Measurements from ENCODE around the gene MCM3. TPM values are rescaled to one million over a fixed set of nuclear protein-coding genes. Genes with fewer than 3 reads are reported as not detected.

Gene MCM3
- total RNA-seq, 1 donor from 2014 or later, result 71.4 TPM

DNA sequence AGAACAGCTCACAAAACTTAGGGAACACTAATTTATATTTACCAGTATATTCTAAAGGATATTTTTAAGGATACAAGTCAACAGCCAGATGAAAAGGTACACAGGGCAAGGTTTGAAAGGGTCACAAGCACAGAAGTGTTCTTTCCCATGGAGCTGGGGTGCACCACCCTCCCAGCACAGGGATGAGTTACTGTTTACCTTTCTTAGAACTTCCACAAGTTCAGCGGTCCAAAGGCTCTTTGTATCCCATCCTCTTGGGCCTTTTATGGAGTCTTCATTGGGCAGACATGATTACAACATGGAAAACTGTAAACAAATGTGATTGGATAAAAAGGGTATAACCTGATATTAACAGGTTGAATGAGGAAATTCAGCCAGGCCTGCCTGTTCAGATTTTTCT lies 39.1 kb downstream of the MCM3 start:
- H3K9me3 Mint-ChIP-seq, result no peaks in the 10 kb centered on the region
- no peak overlapping the region for H3K27ac Mint-ChIP-seq
- H3K27me3 Mint-ChIP-seq (ENCODE audit: low read depth), result peaks cover 21% of the 10 kb centered on the region
- no peaks in the 10 kb centered on the region for H3K36me3 Mint-ChIP-seq
- TF ChIP-seq, protein P1, sequence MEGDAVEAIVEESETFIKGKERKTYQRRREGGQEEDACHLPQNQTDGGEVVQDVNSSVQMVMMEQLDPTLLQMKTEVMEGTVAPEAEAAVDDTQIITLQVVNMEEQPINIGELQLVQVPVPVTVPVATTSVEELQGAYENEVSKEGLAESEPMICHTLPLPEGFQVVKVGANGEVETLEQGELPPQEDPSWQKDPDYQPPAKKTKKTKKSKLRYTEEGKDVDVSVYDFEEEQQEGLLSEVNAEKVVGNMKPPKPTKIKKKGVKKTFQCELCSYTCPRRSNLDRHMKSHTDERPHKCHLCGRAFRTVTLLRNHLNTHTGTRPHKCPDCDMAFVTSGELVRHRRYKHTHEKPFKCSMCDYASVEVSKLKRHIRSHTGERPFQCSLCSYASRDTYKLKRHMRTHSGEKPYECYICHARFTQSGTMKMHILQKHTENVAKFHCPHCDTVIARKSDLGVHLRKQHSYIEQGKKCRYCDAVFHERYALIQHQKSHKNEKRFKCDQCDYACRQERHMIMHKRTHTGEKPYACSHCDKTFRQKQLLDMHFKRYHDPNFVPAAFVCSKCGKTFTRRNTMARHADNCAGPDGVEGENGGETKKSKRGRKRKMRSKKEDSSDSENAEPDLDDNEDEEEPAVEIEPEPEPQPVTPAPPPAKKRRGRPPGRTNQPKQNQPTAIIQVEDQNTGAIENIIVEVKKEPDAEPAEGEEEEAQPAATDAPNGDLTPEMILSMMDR (IDR thresholded peaks at IDR 0.05; ENCODE audit: unreplicated experiment), result no peak
- H3K4me3 Mint-ChIP-seq, result no peak overlapping the region
- no peak for DNase-seq (ENCODE audit: low spot score in 2 of 2, unreplicated experiment in 2 of 2)
- peaks cover 2% of the 10 kb centered on the region for H3K4me1 Mint-ChIP-seq

DNA sequence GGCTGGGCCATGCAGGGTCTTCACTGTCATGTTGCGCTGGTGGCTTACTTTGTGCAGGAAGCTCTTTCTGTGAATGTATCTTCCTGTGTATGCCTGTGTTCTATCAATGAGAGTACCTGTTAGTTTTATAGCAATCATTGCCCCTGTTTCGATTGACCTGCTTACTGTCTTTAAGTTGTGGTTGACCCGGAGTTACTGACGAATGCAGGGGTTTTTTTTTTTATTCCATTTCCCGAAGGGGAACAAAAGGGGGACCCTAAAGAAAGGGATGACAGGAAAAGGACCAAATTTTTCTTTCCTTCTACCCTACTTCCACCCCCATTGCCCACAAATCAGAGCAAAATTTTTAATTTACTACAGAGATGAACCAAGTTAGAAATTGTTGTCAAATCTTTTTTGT lies 40.1 kb downstream of the MCM3 start, which contains the start of gene IL17F:
IL17F (minus strand) TSS at position 101 of the 400 bp plus-strand sequence; CDS start at position 30, 71 bp downstream.
- Mint-ChIP-seq H3K36me3 (no peaks in the 10 kb centered on the region), H3K27ac (no peak within 1 kb of the TSS), H3K9me3 (no peaks in the 10 kb centered on the region), H3K4me1 (peaks cover 2% of the 10 kb centered on the region), H3K27me3 (ENCODE audit: low read depth) (peaks cover 19% of the 10 kb centered on the region), H3K4me3 (no peak within 1 kb of the TSS)
- TF ChIP-seq, protein P1 (IDR thresholded peaks at IDR 0.05; ENCODE audit: unreplicated experiment), result no peak
- DNase-seq (ENCODE audit: low spot score in 2 of 2, unreplicated experiment in 2 of 2), result no peak

DNA sequence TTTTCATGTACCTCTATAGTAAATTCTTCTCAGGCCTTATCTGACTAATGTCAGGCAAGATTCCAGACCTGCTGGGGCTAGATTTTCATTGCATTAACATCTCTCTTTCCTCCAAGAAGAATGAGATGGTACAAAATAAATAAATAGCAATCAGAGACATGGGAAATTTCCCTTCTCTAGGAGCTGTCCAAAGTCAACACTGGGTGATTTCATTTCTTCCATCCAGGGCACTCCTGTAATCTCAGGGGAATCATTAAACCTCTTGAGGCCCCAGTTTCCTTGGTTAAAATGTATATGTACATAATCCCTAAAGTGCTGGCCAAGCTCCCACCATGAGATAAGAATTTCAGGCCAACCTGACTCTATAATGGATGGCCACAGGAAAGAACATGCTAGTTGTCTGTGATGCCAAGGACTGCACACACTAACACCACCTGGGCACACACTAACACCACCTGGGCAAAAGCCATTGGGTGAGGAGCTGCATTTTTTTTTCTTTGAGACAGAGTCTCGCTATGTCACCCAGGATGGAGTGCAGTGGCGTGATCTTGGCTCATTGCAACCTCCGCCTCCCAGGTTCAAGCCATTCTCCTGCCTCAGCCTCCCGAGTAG lies 41.2 kb downstream of the MCM3 start:
- DNase-seq (ENCODE audit: low spot score in 2 of 2, unreplicated experiment in 2 of 2), result no peak
- H3K27me3 Mint-ChIP-seq (ENCODE audit: low read depth), result peaks cover 17% of the 10 kb centered on the region
- no peak overlapping the region for H3K4me3 Mint-ChIP-seq
- H3K4me1 Mint-ChIP-seq, result peaks cover 2% of the 10 kb centered on the region
- no peak overlapping the region for H3K27ac Mint-ChIP-seq
- H3K9me3 Mint-ChIP-seq, result no peaks in the 10 kb centered on the region
- TF ChIP-seq, protein P1 (IDR thresholded peaks at IDR 0.05; ENCODE audit: unreplicated experiment), result no peak
- H3K36me3 Mint-ChIP-seq, result no peaks in the 10 kb centered on the region

DNA sequence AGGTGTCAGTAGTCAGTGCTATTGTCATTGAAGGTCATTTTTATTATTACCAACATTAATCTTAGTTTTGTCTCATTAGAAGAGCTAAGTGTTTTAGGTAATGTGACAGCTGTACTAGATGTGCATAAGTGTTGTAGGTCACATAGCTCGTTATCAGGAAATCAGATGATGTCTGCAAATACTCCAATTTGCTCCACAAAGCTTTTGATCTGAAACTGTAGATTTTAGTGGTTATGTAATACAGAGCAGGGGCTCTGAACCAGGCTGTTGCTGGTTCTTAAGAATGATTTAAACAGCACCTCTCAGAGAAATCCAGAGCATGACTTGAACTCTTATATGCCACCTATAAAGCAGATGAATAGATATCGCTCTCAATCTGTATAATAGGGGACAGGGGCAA lies 42.7 kb downstream of the MCM3 start:
- no peak for DNase-seq (ENCODE audit: low spot score in 2 of 2, unreplicated experiment in 2 of 2)
- no peaks in the 10 kb centered on the region for H3K9me3 Mint-ChIP-seq
- peaks cover 22% of the 10 kb centered on the region for H3K27me3 Mint-ChIP-seq (ENCODE audit: low read depth)
- TF ChIP-seq, protein P1 (IDR thresholded peaks at IDR 0.05; ENCODE audit: unreplicated experiment), result no peak
- no peak overlapping the region for H3K27ac Mint-ChIP-seq
- H3K4me1 Mint-ChIP-seq, result peaks cover 2% of the 10 kb centered on the region
- H3K4me3 Mint-ChIP-seq, result no peak overlapping the region
- no peaks in the 10 kb centered on the region for H3K36me3 Mint-ChIP-seq

DNA sequence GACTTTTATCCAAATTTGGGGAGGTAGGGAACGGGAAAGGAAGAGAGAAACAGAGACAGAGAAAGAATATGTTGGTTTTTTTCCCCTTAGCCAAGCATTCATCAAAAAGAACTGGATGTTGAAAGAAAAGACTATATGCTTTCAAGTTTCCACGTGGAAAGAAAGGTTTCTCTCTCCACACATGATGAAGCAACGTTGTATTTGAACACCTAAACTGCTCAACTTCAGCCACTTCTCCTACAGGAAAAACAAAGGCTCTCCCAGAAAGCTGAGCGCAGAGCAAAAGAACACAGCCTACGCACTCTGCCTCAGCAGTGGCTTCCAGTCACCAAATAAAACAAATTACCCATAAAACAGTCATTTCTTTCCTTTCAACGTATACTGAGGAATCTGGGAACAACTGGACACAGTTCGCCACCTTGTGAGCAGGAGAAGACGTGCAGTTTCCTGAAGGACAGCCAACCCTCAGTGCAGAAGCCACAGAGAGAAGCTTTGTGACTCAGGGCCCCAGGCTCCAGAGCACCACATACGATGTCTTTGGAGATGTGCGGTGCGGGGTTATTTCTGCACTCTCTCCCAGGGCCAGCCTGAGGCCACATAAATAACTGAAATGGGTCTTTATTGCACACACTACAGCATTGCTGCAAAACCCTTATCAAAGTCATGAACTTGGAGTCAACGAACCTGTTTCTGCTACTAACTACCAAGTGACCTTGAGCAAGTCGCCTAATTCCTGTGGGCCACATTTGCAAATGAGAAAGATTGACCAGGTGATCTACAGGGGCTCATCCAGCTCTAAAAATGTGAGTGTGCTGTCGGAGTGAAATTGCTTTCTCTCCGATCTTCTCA lies 50.3 kb downstream of the MCM3 start:
- Mint-ChIP-seq H3K36me3 (no peaks in the 10 kb centered on the region), H3K9me3 (no peaks in the 10 kb centered on the region), H3K4me1 (peaks cover 17% of the 10 kb centered on the region), H3K27ac (peak overlapping the region; percentile 14), H3K4me3 (no peak overlapping the region), H3K27me3 (ENCODE audit: low read depth) (peaks cover 25% of the 10 kb centered on the region)
- DNase-seq (ENCODE audit: low spot score in 2 of 2, unreplicated experiment in 2 of 2), result no peak
- TF ChIP-seq, protein P1 (IDR thresholded peaks at IDR 0.05; ENCODE audit: unreplicated experiment), result peak; percentile 37
